Measurements from ENCODE around the gene ATG16L1.

Gene ATG16L1

GRCh38 chr2:233210843-233211547, 40.5 kb upstream of the ATG16L1 start:
- no peak overlapping the region for H3K4me2 ChIP-seq
- no peak overlapping the region for H3K27ac ChIP-seq

GRCh38 chr2:233211548-233211895, 40.0 kb upstream of the ATG16L1 start:
- TF ChIP-seq CTCF (conservative IDR thresholded peaks at IDR 0.05; ENCODE audit: low read depth, low read length), result no peak
- H2AFZ ChIP-seq (ENCODE audit: low read depth), result no peak overlapping the region
- no peak overlapping the region for H3K4me2 ChIP-seq
- H3K27ac ChIP-seq, result no peak overlapping the region
- H3K79me2 ChIP-seq (ENCODE audit: insufficient read depth, low read depth), result no peaks in the 10 kb centered on the region
- no peaks in the 10 kb centered on the region for H3K4me1 ChIP-seq (ENCODE audit: low read depth, poor library complexity, severe bottlenecking)
- H4K20me1 ChIP-seq (ENCODE audit: insufficient read depth), result no peaks in the 10 kb centered on the region
- H3K4me3 ChIP-seq (IDR thresholded peaks at IDR 0.05; ENCODE audit: insufficient read depth, low read depth, low read length), result no peak overlapping the region
- H3K9ac ChIP-seq, result no peak overlapping the region
- no peaks in the 10 kb centered on the region for H3K27me3 ChIP-seq (ENCODE audit: insufficient read depth, low read depth)
- H3K36me3 ChIP-seq (ENCODE audit: insufficient read depth), result no peaks in the 10 kb centered on the region

More at GRCh38 chr2:233210843-233211547, 40.5 kb upstream of the ATG16L1 start:
- H3K4me1 ChIP-seq (ENCODE audit: low read depth, poor library complexity, severe bottlenecking), result no peaks in the 10 kb centered on the region
- H3K36me3 ChIP-seq (ENCODE audit: insufficient read depth), result no peaks in the 10 kb centered on the region
- no peak overlapping the region for H3K4me3 ChIP-seq (IDR thresholded peaks at IDR 0.05; ENCODE audit: insufficient read depth, low read depth, low read length)
- H2AFZ ChIP-seq (ENCODE audit: low read depth), result no peak overlapping the region
- no peak overlapping the region for H3K9ac ChIP-seq
- TF ChIP-seq CTCF (conservative IDR thresholded peaks at IDR 0.05; ENCODE audit: low read depth, low read length), result no peak
- H3K27me3 ChIP-seq (ENCODE audit: insufficient read depth, low read depth), result no peaks in the 10 kb centered on the region
- no peaks in the 10 kb centered on the region for H3K79me2 ChIP-seq (ENCODE audit: insufficient read depth, low read depth)
- no peaks in the 10 kb centered on the region for H4K20me1 ChIP-seq (ENCODE audit: insufficient read depth)

DNA sequence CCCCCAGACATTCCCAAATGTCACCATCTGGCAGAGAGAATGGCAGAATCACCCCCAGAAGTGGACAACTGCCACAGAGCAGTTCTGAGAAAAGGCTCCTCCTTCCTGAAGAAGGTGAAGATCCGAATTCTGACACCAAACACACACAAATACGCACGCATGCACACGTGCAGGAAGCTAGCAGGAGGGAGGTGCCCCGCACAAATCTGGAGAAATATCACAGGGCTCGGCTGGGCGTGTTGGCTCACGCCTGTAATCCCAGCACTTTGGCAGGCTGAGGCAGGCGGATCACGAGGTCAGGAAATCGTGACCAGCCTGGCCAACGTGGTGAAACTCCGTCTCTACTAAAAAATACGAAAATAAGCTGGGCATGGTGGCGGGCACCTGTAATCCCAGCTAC, 38.5 kb upstream of the ATG16L1 start:
- H3K9ac ChIP-seq, result no peak overlapping the region
- no peak overlapping the region for H3K4me2 ChIP-seq
- H3K27ac ChIP-seq, result no peak overlapping the region
- H2AFZ ChIP-seq (ENCODE audit: low read depth), result no peak overlapping the region
- H3K79me2 ChIP-seq (ENCODE audit: insufficient read depth, low read depth), result no peaks in the 10 kb centered on the region
- TF ChIP-seq CTCF (conservative IDR thresholded peaks at IDR 0.05; ENCODE audit: low read depth, low read length), result no peak
- H4K20me1 ChIP-seq (ENCODE audit: insufficient read depth), result no peaks in the 10 kb centered on the region
- H3K27me3 ChIP-seq (ENCODE audit: insufficient read depth, low read depth), result no peaks in the 10 kb centered on the region
- no peaks in the 10 kb centered on the region for H3K4me1 ChIP-seq (ENCODE audit: low read depth, poor library complexity, severe bottlenecking)
- H3K36me3 ChIP-seq (ENCODE audit: insufficient read depth), result no peaks in the 10 kb centered on the region
- no peak overlapping the region for H3K4me3 ChIP-seq (IDR thresholded peaks at IDR 0.05; ENCODE audit: insufficient read depth, low read depth, low read length)

DNA sequence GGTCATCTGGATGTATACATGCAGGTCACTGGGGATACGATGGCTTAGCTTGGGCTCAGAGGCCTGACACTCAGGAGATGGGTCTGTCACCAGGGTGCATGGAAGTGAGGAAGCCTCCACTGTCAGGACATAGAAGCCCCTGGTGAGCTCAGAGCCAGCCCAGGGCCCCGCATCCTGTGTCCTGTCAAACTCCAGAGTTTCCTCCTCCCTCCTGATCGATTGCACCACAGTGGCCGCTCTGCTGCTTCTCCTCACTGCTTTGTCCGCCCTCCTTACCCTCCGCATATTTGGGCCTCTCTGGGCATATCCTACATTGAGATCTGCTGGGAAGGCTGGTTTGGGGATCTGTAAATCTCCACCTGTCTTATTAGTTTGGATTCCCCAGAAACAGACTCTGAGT, 37.5 kb upstream of the ATG16L1 start:
- Histone ChIP-seq H2AFZ (ENCODE audit: low read depth) (no peak overlapping the region), H3K36me3 (ENCODE audit: insufficient read depth) (no peaks in the 10 kb centered on the region), H3K27ac (no peak overlapping the region), H3K4me1 (ENCODE audit: low read depth, poor library complexity, severe bottlenecking) (no peaks in the 10 kb centered on the region), H3K4me2 (no peak overlapping the region), H3K4me3 (IDR thresholded peaks at IDR 0.05; ENCODE audit: insufficient read depth, low read depth, low read length) (no peak overlapping the region), H3K27me3 (ENCODE audit: insufficient read depth, low read depth) (no peaks in the 10 kb centered on the region), H3K9ac (no peak overlapping the region), H4K20me1 (ENCODE audit: insufficient read depth) (no peaks in the 10 kb centered on the region), H3K79me2 (ENCODE audit: insufficient read depth, low read depth) (no peaks in the 10 kb centered on the region)
- no peak for TF ChIP-seq CTCF (conservative IDR thresholded peaks at IDR 0.05; ENCODE audit: low read depth, low read length)

All from KMS-11 (cell line).